ENCODE results near the gene NCOA7. TPM values are rescaled to one million over a fixed set of nuclear protein-coding genes. Genes with fewer than 3 reads are reported as not detected.

Gene NCOA7
- total RNA-seq, 2 experiments from 2014 or later, result 34.6 to 35.7 TPM

- DNase-seq (peak in 3 of 14 experiments; percentile 63 to 67 (median 65)), ATAC-seq (ENCODE audit: poor library complexity) (peak; percentile 84)
- Mint-ChIP-seq H3K4me3 (no peak overlapping the region), H3K9me3 (no peaks in the 10 kb centered on the region), H3K27me3 (no peaks in the 10 kb centered on the region), H3K36me3 (ENCODE audit: low read depth) (peaks cover 59% of the 10 kb centered on the region), H3K27ac (no peak overlapping the region), H3K4me1 (ENCODE audit: low read depth) (peaks cover 16% of the 10 kb centered on the region)
- Histone ChIP-seq H3K9me3 (ENCODE audit: control insufficient read depth in 1 of 2, insufficient read depth in 1 of 2, low read length in 2 of 2) (no peaks in the 10 kb centered on the region), H3K36me3 (ENCODE audit: insufficient read depth, low read length) (peaks cover 41% of the 10 kb centered on the region), H3K4me1 (ENCODE audit: insufficient read depth, low read length) (no peaks in the 10 kb centered on the region), H3K27me3 (ENCODE audit: control insufficient read depth in 1 of 2, insufficient read depth in 2 of 2, low read length in 2 of 2) (no peaks in the 10 kb centered on the region), H3K27ac (ENCODE audit: low read depth in 1 of 2, low read length in 2 of 2) (no peak overlapping the region), H3K4me3 (ENCODE audit: low read length) (no peak overlapping the region)
- intact Hi-C loops (cut with DNase I, micrococcal nuclease), result loop anchor here in 1 of 2 experiments (1.0 to 5.0 kb wide), 2 partner anchors 192 to 663 kb away; no protein-coding TSS in a partner anchor
- peak; percentile 67 for TF ChIP-seq CTCF (IDR thresholded peaks at IDR 0.05)
- ChIA-PET POLR2A (interaction anchor here (0.6 to 3.5 kb wide), 4 partner anchors 12 to 194 kb away, joined by 3 to 20 read pairs (median 10); partner anchors contain the start of genes NCOA7 and TRMT11), CTCF (interaction anchor here (1.0 to 3.4 kb wide), 8 partner anchors 11 to 664 kb away, joined by 3 to 21 read pairs (median 4); partner anchors contain the start of gene HINT3)
Observed at GRCh38 chr6:125974214-125974866, 183.6 kb downstream of the NCOA7 start.

- peaks cover 33% of the 10 kb centered on the region for H3K36me3 ChIP-seq (ENCODE audit: insufficient read depth, low read length)
- Mint-ChIP-seq H3K27me3 (no peaks in the 10 kb centered on the region), H3K4me3 (no peak overlapping the region), H3K27ac (no peak overlapping the region), H3K4me1 (ENCODE audit: low read depth) (peaks cover 7% of the 10 kb centered on the region), H3K9me3 (no peaks in the 10 kb centered on the region), H3K36me3 (ENCODE audit: low read depth) (peaks cover 27% of the 10 kb centered on the region)
- no peaks in the 10 kb centered on the region for H3K4me1 ChIP-seq (ENCODE audit: insufficient read depth, low read length)
- H3K9me3 ChIP-seq (ENCODE audit: control insufficient read depth in 1 of 2, insufficient read depth in 1 of 2, low read length in 2 of 2), result no peaks in the 10 kb centered on the region
- no peaks in the 10 kb centered on the region for H3K27me3 ChIP-seq (ENCODE audit: control insufficient read depth in 1 of 2, insufficient read depth in 2 of 2, low read length in 2 of 2)
- intact Hi-C loops (cut with DNase I, micrococcal nuclease), result no loop called here
- no peak overlapping the region for H3K27ac ChIP-seq (ENCODE audit: low read depth in 1 of 2, low read length in 2 of 2)
- H3K4me3 ChIP-seq (ENCODE audit: low read length), result no peak overlapping the region
- ChIA-PET CTCF (no interaction called here), POLR2A (no interaction called here)
- no peak for TF ChIP-seq CTCF (IDR thresholded peaks at IDR 0.05)
- DNase-seq (no peak), ATAC-seq (ENCODE audit: poor library complexity) (no peak)
Observed at GRCh38 chr6:125979101-125979500, 188.3 kb downstream of the NCOA7 start.

Other genes starting within 250 kb of the NCOA7 start
- under 1 TPM; 0.08 to 0.30 TPM for gene HEY2, start 41.3 kb upstream of the NCOA7 start, total RNA-seq
- 10 to 100 TPM; 10.4 TPM for gene HINT3, start 165.8 kb downstream of the NCOA7 start, total RNA-seq
- 10 to 100 TPM; 21.6 to 22.5 TPM for gene TRMT11, start 195.6 kb downstream of the NCOA7 start, total RNA-seq

All from CD4-positive, alpha-beta T cell (primary cell).